ENCODE measurements around the gene WDFY2. TPM values are rescaled to one million over a fixed set of nuclear protein-coding genes. Genes with fewer than 3 reads are reported as not detected.

Gene WDFY2
- total RNA-seq, 1 donor from 2014 or later: 20.7 TPM

- no peak overlapping the region for H3K4me3 Mint-ChIP-seq (ENCODE audit: unreplicated experiment)
- no peaks in the 10 kb centered on the region for H3K27me3 Mint-ChIP-seq (ENCODE audit: unreplicated experiment)
- no peak for DNase-seq (ENCODE audit: extremely low spot score, unreplicated experiment)
- no peak for TF ChIP-seq CTCF (IDR thresholded peaks at IDR 0.05)
- no peaks in the 10 kb centered on the region for H3K9me3 Mint-ChIP-seq (ENCODE audit: unreplicated experiment)
- H3K27ac Mint-ChIP-seq (ENCODE audit: unreplicated experiment): no peak overlapping the region
- H3K36me3 Mint-ChIP-seq (ENCODE audit: unreplicated experiment): peaks cover 3% of the 10 kb centered on the region
- peaks cover 26% of the 10 kb centered on the region for H3K4me1 Mint-ChIP-seq (ENCODE audit: unreplicated experiment)
These were observed 28.6 kb downstream of the WDFY2 start for GRCh38 chr13:51612867-51613266.

GRCh38 chr13:51613535-51613934 is 29.3 kb downstream of the WDFY2 start:
- no peak overlapping the region for H3K4me3 Mint-ChIP-seq (ENCODE audit: unreplicated experiment)
- DNase-seq (ENCODE audit: extremely low spot score, unreplicated experiment): no peak
- H3K27me3 Mint-ChIP-seq (ENCODE audit: unreplicated experiment): no peaks in the 10 kb centered on the region
- no peaks in the 10 kb centered on the region for H3K9me3 Mint-ChIP-seq (ENCODE audit: unreplicated experiment)
- no peak overlapping the region for H3K27ac Mint-ChIP-seq (ENCODE audit: unreplicated experiment)
- peaks cover 3% of the 10 kb centered on the region for H3K36me3 Mint-ChIP-seq (ENCODE audit: unreplicated experiment)
- TF ChIP-seq CTCF (IDR thresholded peaks at IDR 0.05): no peak
- H3K4me1 Mint-ChIP-seq (ENCODE audit: unreplicated experiment): peaks cover 31% of the 10 kb centered on the region

DNA sequence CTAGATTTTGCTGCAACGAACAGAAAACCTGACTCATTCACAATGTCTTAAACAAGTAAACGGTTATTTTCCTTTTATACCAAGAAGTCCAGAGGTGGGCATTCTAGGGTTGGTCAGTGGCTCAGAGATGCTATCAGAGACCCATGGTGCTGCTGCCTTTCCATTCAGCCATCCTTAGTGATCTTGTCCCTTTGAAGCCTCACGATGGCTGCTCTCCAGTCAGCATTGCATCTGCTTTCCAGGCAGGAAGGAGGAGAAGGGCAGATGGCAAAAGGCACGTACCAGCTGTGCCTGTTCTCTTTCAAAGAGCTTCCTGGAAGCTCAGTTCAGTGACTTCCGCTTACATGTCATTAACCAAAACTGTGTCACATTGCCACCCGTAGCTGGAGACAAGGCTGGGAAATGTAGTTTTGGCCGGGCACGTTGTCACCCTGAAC is 30.1 kb downstream of the WDFY2 start:
- peak overlapping the region; percentile 50 for H3K27ac Mint-ChIP-seq (ENCODE audit: unreplicated experiment)

DNA sequence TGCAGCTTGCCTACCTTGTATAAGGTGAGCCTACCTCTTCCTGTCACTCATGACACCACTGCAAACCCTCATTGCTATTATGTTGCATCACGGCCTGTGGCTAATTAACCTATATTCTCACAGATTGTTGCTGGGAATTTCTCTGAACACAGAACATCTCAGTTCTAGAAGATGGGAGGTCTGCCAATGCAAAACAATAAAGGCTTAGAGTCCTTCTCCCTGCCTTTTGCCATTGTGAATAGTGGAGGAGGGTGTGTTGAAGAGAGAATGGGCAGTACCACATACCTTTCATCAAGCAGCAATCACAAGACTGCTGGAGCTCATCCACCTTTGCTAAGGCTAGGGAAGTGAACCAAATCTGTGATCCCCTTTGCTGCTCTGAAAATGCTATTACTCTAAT is 34.4 kb downstream of the WDFY2 start:
- TF ChIP-seq CTCF (IDR thresholded peaks at IDR 0.05): no peak
- H3K27me3 Mint-ChIP-seq (ENCODE audit: unreplicated experiment): no peaks in the 10 kb centered on the region
- H3K4me1 Mint-ChIP-seq (ENCODE audit: unreplicated experiment): peaks cover 66% of the 10 kb centered on the region
- no peaks in the 10 kb centered on the region for H3K36me3 Mint-ChIP-seq (ENCODE audit: unreplicated experiment)
- DNase-seq (ENCODE audit: extremely low spot score, unreplicated experiment): no peak
- H3K9me3 Mint-ChIP-seq (ENCODE audit: unreplicated experiment): no peaks in the 10 kb centered on the region
- peak overlapping the region; percentile 81 for H3K27ac Mint-ChIP-seq (ENCODE audit: unreplicated experiment)
- H3K4me3 Mint-ChIP-seq (ENCODE audit: unreplicated experiment): no peak overlapping the region

More for the DNA sequence above, 30.1 kb downstream of the WDFY2 start:
- H3K9me3 Mint-ChIP-seq (ENCODE audit: unreplicated experiment): no peaks in the 10 kb centered on the region
- H3K27me3 Mint-ChIP-seq (ENCODE audit: unreplicated experiment): no peaks in the 10 kb centered on the region
- peaks cover 37% of the 10 kb centered on the region for H3K4me1 Mint-ChIP-seq (ENCODE audit: unreplicated experiment)
- peak overlapping the region; percentile 32 for H3K4me3 Mint-ChIP-seq (ENCODE audit: unreplicated experiment)
- H3K36me3 Mint-ChIP-seq (ENCODE audit: unreplicated experiment): peaks cover 3% of the 10 kb centered on the region
- no peak for TF ChIP-seq CTCF (IDR thresholded peaks at IDR 0.05)
- no peak for DNase-seq (ENCODE audit: extremely low spot score, unreplicated experiment)

DNA sequence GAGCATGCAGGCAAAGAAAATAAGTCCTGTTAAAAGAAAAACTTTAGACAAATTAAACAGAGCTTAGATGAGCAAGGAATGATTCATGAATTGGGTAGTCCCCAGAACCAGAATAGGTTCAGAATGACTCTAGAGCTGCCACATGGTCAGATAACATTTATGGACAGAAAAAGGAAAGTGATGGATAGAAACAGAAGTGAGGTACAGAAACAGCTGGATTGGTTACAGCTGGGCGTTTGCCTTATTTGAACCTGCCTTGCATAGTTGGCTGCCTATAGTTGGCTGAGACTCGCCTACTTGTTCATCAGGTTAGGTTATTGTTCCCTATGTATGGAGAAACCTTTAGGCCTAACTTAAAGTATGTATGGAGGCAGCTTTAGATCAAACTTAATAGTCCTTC is 35.4 kb downstream of the WDFY2 start:
- TF ChIP-seq CTCF (IDR thresholded peaks at IDR 0.05): no peak

More for the DNA sequence above, 35.4 kb downstream of the WDFY2 start:
- Mint-ChIP-seq H3K4me3 (ENCODE audit: unreplicated experiment) (no peak overlapping the region), H3K27ac (ENCODE audit: unreplicated experiment) (peak overlapping the region; percentile 81), H3K4me1 (ENCODE audit: unreplicated experiment) (peaks cover 65% of the 10 kb centered on the region), H3K9me3 (ENCODE audit: unreplicated experiment) (no peaks in the 10 kb centered on the region), H3K36me3 (ENCODE audit: unreplicated experiment) (no peaks in the 10 kb centered on the region), H3K27me3 (ENCODE audit: unreplicated experiment) (no peaks in the 10 kb centered on the region)
- no peak for DNase-seq (ENCODE audit: extremely low spot score, unreplicated experiment)

All from osteocyte (in vitro differentiated cells).